ENCODE data around the gene SLC19A2. TPM values are rescaled to one million over a fixed set of nuclear protein-coding genes. Genes with fewer than 3 reads are reported as not detected.

The SLC19A2 gene
- total and polyA plus RNA-seq, 2 of the 13 experiments (the other 11 are each of a cell fraction or from before 2014, with no cell fraction given), result 30.4 to 56.0 TPM

- peak; percentile 92 for TF ChIP-seq UBTF (CRISPR knock-in tag; IDR thresholded peaks at IDR 0.05)
- peak; percentile 75; the same call in 1 of the 2 replicates for TF ChIP-seq HOMEZ (CRISPR knock-in tag; IDR thresholded peaks at IDR 0.05; ENCODE audit: low read depth)
- TF ChIP-seq ZHX1 (CRISPR knock-in tag; IDR thresholded peaks at IDR 0.05; ENCODE audit: low read depth), result peak; percentile 75; the same call in 1 of the 2 replicates
- TF ChIP-seq DMAP1 (CRISPR knock-in tag; IDR thresholded peaks at IDR 0.05), result peak; percentile 82
- TF ChIP-seq NR2C2 (CRISPR knock-in tag; IDR thresholded peaks at IDR 0.05; ENCODE audit: borderline replicate concordance), result peak; percentile 63
- TF ChIP-seq ZNF75D (CRISPR knock-in tag; IDR thresholded peaks at IDR 0.05; ENCODE audit: borderline replicate concordance), result peak; percentile 89; the same call in 1 of the 2 replicates
- no peak; the same call in 1 of the 2 replicates for TF ChIP-seq MLXIP (CRISPR knock-in tag; IDR thresholded peaks at IDR 0.05; ENCODE audit: borderline replicate concordance)
- TF ChIP-seq ERF (CRISPR knock-in tag; IDR thresholded peaks at IDR 0.05), result peak; percentile 77; the same call in 1 of the 2 replicates
- TF ChIP-seq BRF2 (CRISPR knock-in tag; IDR thresholded peaks at IDR 0.05), result peak; percentile 52; the same call in 1 of the 2 replicates
- TF ChIP-seq PPARG (CRISPR knock-in tag; conservative IDR thresholded peaks at IDR 0.05), result no peak; the same call in 1 of the 2 replicates
- TF ChIP-seq TFDP2 (CRISPR knock-in tag; IDR thresholded peaks at IDR 0.05), result peak; percentile 65; the same call in 1 of the 2 replicates
- no peak for TF ChIP-seq GPBP1L1 (CRISPR knock-in tag; IDR thresholded peaks at IDR 0.05)
Observed at GRCh38 chr1:169485431-169486280, at the start of gene SLC19A2 (continued).

Data from HepG2 (cell line).